OCI-LY1 (cell line): ENCODE results near the gene MAST4.

Experiments
- EZH2 ChIP-seq: fragments of 200-600 bp; sonication (generic), shearing (Covaris generic); IDR thresholded peaks from 2 replicates; pipeline ENCODE4 v1.8.0; 2017; ENCODE audit warnings: borderline replicate concordance, mixed run types, mild to moderate bottlenecking, antibody characterized with exemption, low read length, moderate library complexity, mixed read lengths
- TF ChIP-seq, protein P1 (sequence below): fragments of 200-600 bp; sonication (generic), shearing (Covaris generic); IDR thresholded peaks from 2 replicates; pipeline ENCODE4 v1.5.1; 2017; ENCODE audit warnings: mild to moderate bottlenecking, antibody characterized with exemption, low read length, moderate library complexity, mixed read lengths

DNA sequence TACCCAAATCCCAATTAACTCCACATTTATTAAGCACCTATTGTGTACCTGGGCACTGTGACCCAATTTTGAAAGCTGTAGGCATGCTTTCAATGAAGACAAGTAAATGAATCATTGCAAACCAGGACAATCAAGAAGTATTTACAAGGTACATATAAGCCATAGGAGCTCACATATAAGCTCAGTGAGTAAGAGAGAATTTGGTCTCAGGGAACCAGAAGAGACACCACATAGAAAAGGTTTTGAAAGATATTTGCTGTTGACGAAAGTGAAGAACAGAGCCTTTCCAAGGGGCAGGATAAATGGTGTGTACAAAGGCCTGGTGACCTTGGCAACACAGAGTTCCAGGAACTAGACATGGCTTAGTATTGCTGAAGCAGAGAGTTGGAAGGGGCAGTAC is 412.8 kb downstream of the MAST4 start:
- TF ChIP-seq EZH2: no peak
- TF ChIP-seq, protein P1, sequence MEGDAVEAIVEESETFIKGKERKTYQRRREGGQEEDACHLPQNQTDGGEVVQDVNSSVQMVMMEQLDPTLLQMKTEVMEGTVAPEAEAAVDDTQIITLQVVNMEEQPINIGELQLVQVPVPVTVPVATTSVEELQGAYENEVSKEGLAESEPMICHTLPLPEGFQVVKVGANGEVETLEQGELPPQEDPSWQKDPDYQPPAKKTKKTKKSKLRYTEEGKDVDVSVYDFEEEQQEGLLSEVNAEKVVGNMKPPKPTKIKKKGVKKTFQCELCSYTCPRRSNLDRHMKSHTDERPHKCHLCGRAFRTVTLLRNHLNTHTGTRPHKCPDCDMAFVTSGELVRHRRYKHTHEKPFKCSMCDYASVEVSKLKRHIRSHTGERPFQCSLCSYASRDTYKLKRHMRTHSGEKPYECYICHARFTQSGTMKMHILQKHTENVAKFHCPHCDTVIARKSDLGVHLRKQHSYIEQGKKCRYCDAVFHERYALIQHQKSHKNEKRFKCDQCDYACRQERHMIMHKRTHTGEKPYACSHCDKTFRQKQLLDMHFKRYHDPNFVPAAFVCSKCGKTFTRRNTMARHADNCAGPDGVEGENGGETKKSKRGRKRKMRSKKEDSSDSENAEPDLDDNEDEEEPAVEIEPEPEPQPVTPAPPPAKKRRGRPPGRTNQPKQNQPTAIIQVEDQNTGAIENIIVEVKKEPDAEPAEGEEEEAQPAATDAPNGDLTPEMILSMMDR: no peak
